H1 (cell line): ENCODE results near the gene MRPL9. TPM values are rescaled to one million over a fixed set of nuclear protein-coding genes. Genes with fewer than 3 reads are reported as not detected.

ENCODE experiments used
- CTCF ChIA-PET: fragments of 300-600 bp; sonication (Branson Sonifier 250); formaldehyde crosslinking; loops from one replicate; lab custom pipeline; 2021; ENCODE audit not compliant: partially characterized antibody; lab: Charles Lee
- POLR2A ChIA-PET: fragments of 300-600 bp; sonication (Branson Sonifier 250); formaldehyde crosslinking; loops from one replicate; lab custom pipeline; 2021; ENCODE audit warnings: inconsistent platforms; ENCODE audit not compliant: partially characterized antibody; lab: Charles Lee
- DNase-seq, 2 experiments: peaks; one replicate each; pipeline versions ENCODE4 v3.0.0 to v3.0.0-alpha.2; 2010 to 2022; ENCODE audit warnings: low spot score in 2 of 2, low read depth in 1 of 2, mixed read lengths in 1 of 2
- FAIRE-seq: peaks from 2 replicates; lab custom pipeline; 2011; peaks lifted over from hg19 to GRCh38; lab: Jason Lieb, UNC
- H2AFZ ChIP-seq: 2 replicates; pipeline ENCODE4 v1.8.1; 2012; ENCODE audit warnings: low read length, inconsistent platforms
- H2AK5ac ChIP-seq: 2 replicates; pipeline ENCODE4 v1.6.1; 2013; ENCODE audit warnings: low read depth, low read length
- H2BK120ac ChIP-seq: replicated peaks from 2 replicates; pipeline ENCODE3; 2013; ENCODE audit warnings: low read depth, low read length, inconsistent platforms
- H2BK12ac ChIP-seq: 2 replicates; pipeline ENCODE4 v1.6.1; 2013; ENCODE audit warnings: low read depth, low read length
- H2BK15ac ChIP-seq: 2 replicates; pipeline ENCODE4 v1.6.1; 2013; ENCODE audit warnings: low read length
- H2BK20ac ChIP-seq: 2 replicates; pipeline ENCODE4 v1.6.1; 2013; ENCODE audit warnings: low read length
- H2BK5ac ChIP-seq: 2 replicates; pipeline ENCODE4 v1.6.1; 2013; ENCODE audit warnings: low read depth, low read length
- H3K14ac ChIP-seq: 2 replicates; pipeline ENCODE4 v1.6.1; 2013; ENCODE audit warnings: inconsistent platforms; ENCODE audit not compliant: insufficient read length
- H3K18ac ChIP-seq: 2 replicates; pipeline ENCODE4 v1.6.1; 2013; ENCODE audit warnings: low read length; ENCODE audit errors: extremely low read depth
- H3K23ac ChIP-seq: 2 replicates; pipeline ENCODE4 v1.6.1; 2013; ENCODE audit warnings: inconsistent platforms; ENCODE audit not compliant: insufficient read length
- H3K23me2 ChIP-seq: 2 replicates; pipeline ENCODE4 v1.6.1; 2013; ENCODE audit warnings: low read depth, low read length
- H3K27ac ChIP-seq: 2 replicates; pipeline ENCODE4 v1.6.1; 2011; ENCODE audit warnings: low read depth, low read length, inconsistent platforms
- H3K27me3 ChIP-seq, 4 experiments: replicated peaks in 1 of 4; 1 replicate in 1 of 4; 2 replicates in 3 of 4; pipeline versions ENCODE4 v1.6.1 to v1.8.1; 2011 to 2013; ENCODE audit warnings: low read length in 3 of 4, mild to moderate bottlenecking in 3 of 4, inconsistent platforms in 2 of 4, mixed read lengths in 2 of 4, moderate library complexity in 1 of 4; ENCODE audit not compliant: control insufficient read depth in 3 of 4, insufficient read depth in 3 of 4; ENCODE audit errors: extremely low read depth in 1 of 4
- H3K36me3 ChIP-seq, 4 experiments: 2 replicates each; pipeline versions ENCODE4 v1.6.1 to v1.8.1; 2011 to 2013; ENCODE audit warnings: mild to moderate bottlenecking in 4 of 4, low read length in 3 of 4, moderate library complexity in 2 of 4, control low read depth in 1 of 4, inconsistent platforms in 1 of 4; ENCODE audit not compliant: insufficient read depth in 4 of 4, control insufficient read depth in 2 of 4
- H3K4ac ChIP-seq: replicated peaks from 2 replicates; pipeline ENCODE3; 2013; ENCODE audit warnings: low read length, low read depth, mixed read lengths, inconsistent platforms; ENCODE audit not compliant: insufficient read length
- H3K4me1 ChIP-seq, 4 experiments: replicated peaks in 1 of 4; 1 replicate in 1 of 4; 2 replicates in 3 of 4; pipeline versions ENCODE4 v1.6.1 to v1.8.1; 2011 to 2013; ENCODE audit warnings: low read length in 3 of 4, inconsistent platforms in 2 of 4, mixed read lengths in 1 of 4; ENCODE audit not compliant: insufficient read depth in 4 of 4, control insufficient read depth in 3 of 4
- H3K4me2 ChIP-seq, 2 experiments: 2 replicates each; pipeline versions ENCODE4 v1.6.1 to v1.8.1; 2011 to 2013; ENCODE audit warnings: low read depth in 2 of 2, low read length in 2 of 2, control low read depth in 1 of 2, inconsistent platforms in 1 of 2, mild to moderate bottlenecking in 1 of 2; ENCODE audit not compliant: insufficient read depth in 1 of 2
- H3K4me3 ChIP-seq, 4 experiments: fragments of 200-600, 300-600 bp in 1 of 4; sonication (generic), shearing (Covaris generic), sonication (Bioruptor Twin) in 1 of 4; 2 replicates each; pipeline versions ENCODE4 v1.5.1 to v1.8.1; 2011 to 2016; ENCODE audit warnings: low read length in 4 of 4, low read depth in 3 of 4, control low read depth in 2 of 4, inconsistent platforms in 2 of 4, mild to moderate bottlenecking in 2 of 4, mixed read lengths in 1 of 4, moderate library complexity in 1 of 4; ENCODE audit not compliant: insufficient read depth in 2 of 4; ENCODE audit errors: extremely low read depth in 1 of 4
- H3K56ac ChIP-seq: replicated peaks from 2 replicates; pipeline ENCODE3; 2013; ENCODE audit warnings: low read depth, mild to moderate bottlenecking, mixed read lengths, low read length, inconsistent platforms; ENCODE audit not compliant: insufficient read length
- H3K79me1 ChIP-seq: 2 replicates; pipeline ENCODE4 v1.6.1; 2013; ENCODE audit warnings: low read depth, low read length, control low read depth
- H3K79me2 ChIP-seq, 2 experiments: 2 replicates each; pipeline versions ENCODE4 v1.6.1 to v1.8.1; 2012 to 2013; ENCODE audit warnings: low read length in 2 of 2, mild to moderate bottlenecking in 2 of 2, inconsistent platforms in 1 of 2; ENCODE audit not compliant: insufficient read depth in 2 of 2, control insufficient read depth in 1 of 2
- H3K9ac ChIP-seq, 4 experiments: replicated peaks in 1 of 4; 1 replicate in 1 of 4; 2 replicates in 3 of 4; pipeline versions ENCODE4 v1.6.1 to v1.8.1; 2011 to 2013; ENCODE audit warnings: low read depth in 3 of 4, low read length in 3 of 4, control low read depth in 2 of 4, mild to moderate bottlenecking in 2 of 4, moderate library complexity in 2 of 4, inconsistent platforms in 1 of 4; ENCODE audit errors: extremely low read depth in 1 of 4
- H3K9me3 ChIP-seq, 2 experiments: 2 replicates each; pipeline versions ENCODE4 v1.6.1 to v1.8.1; 2012 to 2013; ENCODE audit warnings: mild to moderate bottlenecking in 2 of 2, moderate library complexity in 2 of 2, control low read depth in 1 of 2, inconsistent platforms in 1 of 2, low read depth in 1 of 2, low read length in 1 of 2, mixed read lengths in 1 of 2; ENCODE audit not compliant: insufficient read depth in 2 of 2
- H4K20me1 ChIP-seq, 2 experiments: replicated peaks in 1 of 2; 2 replicates each; pipeline versions ENCODE3 to v1.8.1; 2011 to 2013; ENCODE audit warnings: inconsistent platforms in 2 of 2, low read length in 2 of 2, mild to moderate bottlenecking in 1 of 2; ENCODE audit not compliant: insufficient read depth in 2 of 2, control insufficient read depth in 1 of 2
- H4K5ac ChIP-seq: 2 replicates; pipeline ENCODE4 v1.6.1; 2013; ENCODE audit warnings: low read length, low read depth, mixed read lengths, inconsistent platforms; ENCODE audit not compliant: insufficient read length
- H4K8ac ChIP-seq: 2 replicates; pipeline ENCODE4 v1.8.0; 2013; ENCODE audit warnings: mild to moderate bottlenecking, moderate library complexity, low read length, inconsistent platforms; ENCODE audit not compliant: insufficient read depth; ENCODE audit errors: extremely low read depth
- H4K91ac ChIP-seq: replicated peaks from 2 replicates; pipeline ENCODE3; 2013; ENCODE audit warnings: low read length, mixed read lengths, inconsistent platforms; ENCODE audit not compliant: insufficient read length
- CEBPB ChIP-seq: IDR thresholded peaks from 2 replicates; pipeline ENCODE4 v1.6.1; 2012; ENCODE audit warnings: low read depth, low read length
- CHD2 ChIP-seq: IDR thresholded peaks from 2 replicates; pipeline ENCODE4 v1.6.1; 2012; ENCODE audit warnings: low read length, improper control_type of control experiment
- GTF2F1 ChIP-seq: IDR thresholded peaks from 2 replicates; pipeline ENCODE4 v1.6.1; 2012; ENCODE audit warnings: low read depth, low read length, improper control_type of control experiment, borderline replicate concordance
- JUN ChIP-seq: IDR thresholded peaks from 2 replicates; pipeline ENCODE4 v1.6.1; 2011; ENCODE audit warnings: low read depth, mild to moderate bottlenecking, improper control_type of control experiment, low read length
- MAFK ChIP-seq: IDR thresholded peaks from 2 replicates; pipeline ENCODE4 v1.6.1; 2012; ENCODE audit warnings: low read depth, mild to moderate bottlenecking, improper control_type of control experiment, low read length
- PHF8 ChIP-seq: fragments of 200-600 bp; sonication (generic); conservative IDR thresholded peaks from 2 replicates; pipeline ENCODE4 v1.7.1; 2012; ENCODE audit warnings: low read depth, mild to moderate bottlenecking, inconsistent platforms, low read length, moderate library complexity
- POLR2A ChIP-seq, 2 experiments: IDR thresholded peaks; 1 replicate in 1 of 2; 2 replicates in 1 of 2; pipeline ENCODE4 v1.6.1; 2011; ENCODE audit warnings: low read depth in 2 of 2, low read length in 2 of 2, mild to moderate bottlenecking in 2 of 2; ENCODE audit errors: control extremely low read depth in 1 of 2
- SAP30 ChIP-seq: fragments of 300-600 bp; sonication (generic); IDR thresholded peaks from 2 replicates; pipeline ENCODE4 v1.7.1; 2012; ENCODE audit warnings: low read length, moderate library complexity, mild to moderate bottlenecking, inconsistent platforms; ENCODE audit not compliant: insufficient read depth, insufficient replicate concordance
- SP2 ChIP-seq: IDR thresholded peaks from 2 replicates; pipeline ENCODE4 v1.6.1; 2012; ENCODE audit warnings: mild to moderate bottlenecking, low read length, inconsistent platforms
- TAF7 ChIP-seq: optimal IDR thresholded peaks from 2 replicates; pipeline ENCODE3; 2011; ENCODE audit warnings: low read depth, mild to moderate bottlenecking, inconsistent platforms, low read length, moderate library complexity, borderline replicate concordance
- TBP ChIP-seq: IDR thresholded peaks from 2 replicates; pipeline ENCODE4 v1.6.1; 2011; ENCODE audit warnings: low read depth, low read length, improper control_type of control experiment
- TEAD4 ChIP-seq: IDR thresholded peaks from 2 replicates; pipeline ENCODE4 v1.6.1; 2012; ENCODE audit warnings: low read depth, low read length, inconsistent platforms, mixed read lengths
- WGBS, 2 experiments: shearing (Covaris generic) in 1 of 2; methylation state at CpG; one replicate each; pipeline versions ENCODE4 v1.1.6 to v1.1.7; 2013 to 2015; ENCODE audit warnings: low lambda C conversion rate in 2 of 2, mixed read lengths in 2 of 2, inconsistent platforms in 1 of 2, low coverage in 1 of 2, missing lambda C conversion rate in 1 of 2; ENCODE audit not compliant: insufficient replicate concordance in 2 of 2, insufficient coverage in 1 of 2, insufficient read length in 1 of 2; ENCODE audit errors: extremely low coverage in 1 of 2, missing lambda C conversion rate in 1 of 2; 5-methylcytosine and 5-hydroxymethylcytosine counted together
- polyA plus RNA-seq, 7 experiments: library from polyadenylated mRNA; depleted of rRNA in 3 of 7; stranded (reverse) in 5 of 7; unstranded in 2 of 7; fragments of >200 nt in 5 of 7; fragments of 200-250 nt in 2 of 7; gene quantifications; 1 replicate in 5 of 7; 2 replicates in 1 of 7; 4 replicates in 1 of 7; pipeline versions ENCODE4 v1.2.1 to v1.2.3, GENCODE V29; 2011 to 2013; ENCODE audit warnings: missing spikeins in 2 of 7, mixed read lengths in 2 of 7
- total RNA-seq: library from RNA; stranded (reverse); fragmentation: NEBNext Ultra II Directional; extraction: Animal tissue kit (Norgen Biotek cat#: 25700); gene quantifications from 2 replicates; pipeline ENCODE4 v1.2.1, GENCODE V29; 2021
- TF ChIP-seq, protein P1 (sequence below): IDR thresholded peaks from 2 replicates; pipeline ENCODE4 v1.6.1; 2012; ENCODE audit warnings: low read length, inconsistent platforms

Gene MRPL9
- total and polyA plus RNA-seq, 2 of the 8 experiments (the other 6 are each of a cell fraction or from before 2014, with no cell fraction given): 74.9 to 113 TPM

DNA sequence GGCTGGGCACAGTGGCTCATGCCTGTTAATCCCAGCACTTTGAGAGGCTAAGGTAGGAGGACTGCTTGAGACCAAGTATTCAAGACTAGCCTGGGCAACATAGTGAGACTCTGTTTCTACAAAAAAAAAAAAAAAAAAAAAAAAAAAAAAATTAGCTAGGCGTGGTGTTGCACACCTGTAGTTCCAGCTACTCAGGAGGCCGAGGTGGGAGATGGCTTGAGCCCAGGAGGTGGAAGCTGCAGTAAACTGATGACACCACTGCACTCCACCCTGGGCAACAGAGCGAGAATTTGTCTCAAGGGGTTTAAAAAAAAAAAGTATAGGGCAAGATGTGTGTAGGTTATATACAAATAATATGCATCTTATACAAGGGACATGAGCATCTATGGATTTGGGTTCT is 24.4 kb upstream of the MRPL9 start:
- FAIRE-seq (no peak), DNase-seq (no peak)
- Histone ChIP-seq H2BK120ac (no peak overlapping the region), H4K91ac (no peak overlapping the region), H3K4me1 (peaks cover 0 to 2% (median 0%) of the 10 kb centered on the region in 4 experiments; a peak in 1 of 7 replicates), H3K9me3 (no peaks in the 10 kb centered on the region), H2AFZ (no peak overlapping the region), H3K9ac (no peak overlapping the region), H3K56ac (no peak overlapping the region), H2BK20ac (no peak overlapping the region), H3K23me2 (peaks cover 13% of the 10 kb centered on the region), H4K8ac (no peak overlapping the region), H4K20me1 (no peaks in the 10 kb centered on the region), H3K14ac (no peak overlapping the region), H3K23ac (no peak overlapping the region), H3K36me3 (no peaks in the 10 kb centered on the region), H3K18ac (no peak overlapping the region), H3K4me2 (no peak overlapping the region), H2BK5ac (no peak overlapping the region), H2BK15ac (no peak overlapping the region), H4K5ac (no peak overlapping the region), H3K79me1 (no peaks in the 10 kb centered on the region; the same call in 1 of the 2 replicates), H3K4me3 (no peak overlapping the region), H3K27ac (no peak overlapping the region), H3K27me3 (no peaks in the 10 kb centered on the region), H3K79me2 (0 out of 4 replicates have a peak, but pooled peaks cover 0 to 3% of the 10 kb centered on the region in 2 experiments), H3K4ac (no peak overlapping the region), H2AK5ac (no peak overlapping the region), H2BK12ac (no peak overlapping the region)
- POLR2A ChIA-PET: interaction anchor here (0.6 to 2.5 kb wide), 2 partner anchors 53 to 112 kb away, joined by 3 to 6 read pairs; partner anchors contain the start of gene C2CD4D
- 100% methylated on average over 2 of the region's 3 CpGs; no CpG with 5 or more reads in 1 of the 2 experiments for WGBS, 2 experiments
- CTCF ChIA-PET: interaction anchor here (0.6 to 1.5 kb wide), 6 partner anchors 24 to 227 kb away, joined by 3 to 4 read pairs (median 3); no protein-coding TSS in a partner anchor
- TF ChIP-seq MAFK: no peak
- no peak for TF ChIP-seq JUN
- TF ChIP-seq PHF8: no peak
- TF ChIP-seq TEAD4: no peak
- no peak for TF ChIP-seq GTF2F1
- TF ChIP-seq, protein P1, sequence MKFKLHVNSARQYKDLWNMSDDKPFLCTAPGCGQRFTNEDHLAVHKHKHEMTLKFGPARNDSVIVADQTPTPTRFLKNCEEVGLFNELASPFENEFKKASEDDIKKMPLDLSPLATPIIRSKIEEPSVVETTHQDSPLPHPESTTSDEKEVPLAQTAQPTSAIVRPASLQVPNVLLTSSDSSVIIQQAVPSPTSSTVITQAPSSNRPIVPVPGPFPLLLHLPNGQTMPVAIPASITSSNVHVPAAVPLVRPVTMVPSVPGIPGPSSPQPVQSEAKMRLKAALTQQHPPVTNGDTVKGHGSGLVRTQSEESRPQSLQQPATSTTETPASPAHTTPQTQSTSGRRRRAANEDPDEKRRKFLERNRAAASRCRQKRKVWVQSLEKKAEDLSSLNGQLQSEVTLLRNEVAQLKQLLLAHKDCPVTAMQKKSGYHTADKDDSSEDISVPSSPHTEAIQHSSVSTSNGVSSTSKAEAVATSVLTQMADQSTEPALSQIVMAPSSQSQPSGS: no peak
- no peak for TF ChIP-seq SAP30
- no peak for TF ChIP-seq TAF7
- TF ChIP-seq TBP: no peak
- TF ChIP-seq CHD2: no peak
- no peak for TF ChIP-seq POLR2A (IDR thresholded peaks at IDR 0.05; ENCODE audit: control extremely low read depth in 1 of 2, low read depth in 2 of 2, low read length in 2 of 2)
- TF ChIP-seq SP2: no peak
- no peak for TF ChIP-seq CEBPB
- TF ChIP-seq, all 59 proteins: peak for 0
